Putamen (tissue), 1 donor: Measurements from ENCODE around the gene TMCO2.
A peak's percentile ranks its signal among the peaks of the same experiment; 100 is the strongest.

ENCODE experiments used
- DNase-seq: peaks from one replicate; pipeline ENCODE4 v3.0.0-alpha.2; 2016; ENCODE audit warnings: low spot score

The TMCO2 gene

DNA sequence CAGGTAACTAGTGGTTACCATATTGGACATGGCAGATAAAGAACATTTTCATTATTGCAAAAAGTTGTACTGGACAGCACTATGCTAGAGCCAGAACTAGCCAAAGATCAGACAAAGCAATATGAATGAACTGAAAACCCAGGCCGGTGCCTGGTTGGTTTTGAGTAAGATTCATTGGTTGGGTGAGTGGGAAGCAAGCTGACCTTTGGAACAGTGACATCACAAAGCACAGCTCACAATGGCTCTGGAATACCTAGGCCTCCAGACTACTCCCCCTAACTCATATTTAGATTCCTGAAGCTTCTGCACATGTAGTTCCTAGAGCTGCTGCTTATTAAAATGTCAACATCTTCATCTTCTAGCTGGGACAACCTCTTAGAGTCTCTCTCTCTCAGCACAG, at the start of gene TMCO2:
Gene TMCO2, plus strand, starts transcription at position 283 of the 400 bp plus-strand sequence. Its CDS starts 57 bp downstream, at position 340.
- no peak for DNase-seq

DNA sequence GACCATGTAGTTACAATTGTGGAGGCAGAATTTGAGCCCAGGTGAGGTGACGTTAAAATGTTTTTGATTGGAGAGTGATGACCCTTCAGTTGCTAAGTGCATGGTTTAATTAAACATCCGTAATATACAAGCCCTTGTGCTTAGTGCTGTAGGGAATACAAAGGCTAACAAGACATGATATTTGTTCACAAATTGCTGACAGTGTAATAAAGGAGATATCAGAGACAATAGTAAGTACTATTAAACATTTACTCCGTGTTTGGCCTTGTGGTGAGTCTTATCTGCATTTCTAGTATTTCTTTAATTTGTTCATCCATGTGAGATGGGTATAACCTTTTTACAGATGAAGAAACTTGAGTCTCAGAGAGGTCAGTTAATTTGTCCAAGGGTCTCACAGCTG, 48.6 kb upstream of the TMCO2 start:
- DNase-seq: no peak

DNA sequence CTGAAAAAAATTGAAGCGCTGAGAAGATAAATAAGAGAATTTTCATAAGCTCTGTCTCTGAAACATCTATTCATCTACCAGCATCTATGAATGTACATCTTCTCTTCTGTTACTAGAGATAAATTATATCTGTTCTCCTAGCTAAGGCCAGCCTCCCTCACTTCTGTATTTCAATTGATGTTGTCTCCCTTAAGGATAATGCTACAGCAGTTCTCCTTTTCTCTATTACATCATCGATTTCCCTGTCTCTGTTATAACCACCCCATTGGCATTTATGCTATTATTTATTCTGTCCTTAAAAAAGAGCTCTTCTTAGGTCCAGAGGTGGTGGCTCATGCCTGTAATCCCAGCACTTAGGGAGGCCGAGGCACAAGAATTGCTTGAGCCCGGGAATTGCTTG, 42.9 kb upstream of the TMCO2 start:
- DNase-seq: no peak

DNA sequence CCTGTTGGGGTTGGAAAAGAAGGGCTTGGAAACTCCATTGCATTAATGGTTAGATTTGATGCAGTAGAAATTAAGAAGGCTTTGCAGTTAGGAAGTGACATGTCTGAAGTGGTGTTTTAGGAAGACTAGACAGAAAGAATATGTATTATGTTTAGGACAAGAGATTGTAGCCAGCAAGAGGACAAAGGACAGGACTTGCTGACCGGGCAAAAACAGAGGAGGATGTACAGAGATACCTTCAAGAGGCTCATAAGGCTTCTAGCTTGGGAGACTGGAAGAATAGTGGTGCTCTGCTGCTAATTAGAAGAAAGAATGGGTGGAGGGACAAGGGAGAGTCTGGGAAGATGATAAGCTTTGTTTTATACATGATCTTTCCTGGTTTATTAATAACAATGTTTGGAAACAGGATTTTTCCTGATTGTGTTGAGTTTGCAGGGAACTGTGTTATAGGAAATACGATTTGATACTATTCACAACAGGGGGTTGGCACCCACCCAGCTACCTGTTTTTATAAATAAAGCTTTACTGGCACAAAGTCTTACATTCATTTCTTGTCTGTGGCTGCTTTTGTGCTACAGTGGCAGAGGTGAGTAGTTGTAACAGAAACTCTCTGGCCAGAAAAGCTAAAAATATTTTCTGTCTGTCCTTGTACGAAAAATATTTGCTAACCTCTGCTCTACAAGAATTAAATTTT, 37.1 kb upstream of the TMCO2 start:
- no peak for DNase-seq

DNA sequence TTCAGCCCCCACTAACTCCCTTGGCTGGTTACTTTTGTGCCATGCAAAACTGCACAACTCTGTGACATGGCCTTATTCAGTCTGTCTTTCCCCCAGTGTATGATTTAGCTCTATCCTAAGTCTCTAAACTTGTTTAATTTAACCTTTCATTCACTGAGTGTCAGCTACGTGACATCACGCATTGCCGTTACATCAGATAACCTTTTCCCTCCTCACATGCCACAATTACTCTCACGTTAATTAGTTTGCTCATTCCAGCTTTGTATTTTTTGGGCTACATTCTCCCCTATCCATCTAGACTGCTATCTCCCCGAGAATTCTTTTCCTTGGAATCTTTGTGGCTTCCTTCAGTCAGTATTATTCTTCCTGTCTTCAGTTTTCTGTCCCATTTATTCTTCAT, 29.4 kb upstream of the TMCO2 start:
- no peak for DNase-seq

DNA sequence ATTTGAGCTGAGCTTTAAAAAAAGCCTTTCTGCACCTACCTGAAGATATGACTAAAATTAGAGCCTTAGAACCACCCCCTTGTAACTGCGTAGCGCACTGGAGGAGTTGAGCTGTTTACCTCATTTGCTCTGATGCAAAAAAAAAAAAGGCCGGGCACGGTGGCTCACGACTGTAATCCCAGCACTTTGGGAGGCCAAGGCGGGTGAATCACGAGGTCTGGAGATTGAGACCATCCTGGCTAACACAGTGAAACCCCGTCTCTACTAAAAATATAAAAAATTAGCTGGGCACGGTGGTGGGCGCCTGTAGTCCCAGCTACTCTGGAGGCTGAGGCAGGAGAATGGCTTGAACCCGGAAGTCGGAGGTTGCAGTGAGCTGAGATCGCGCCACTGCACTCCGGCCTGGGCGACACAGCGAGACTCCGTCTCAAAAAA, 26.2 kb upstream of the TMCO2 start:
- peak; percentile 53 for DNase-seq

DNA sequence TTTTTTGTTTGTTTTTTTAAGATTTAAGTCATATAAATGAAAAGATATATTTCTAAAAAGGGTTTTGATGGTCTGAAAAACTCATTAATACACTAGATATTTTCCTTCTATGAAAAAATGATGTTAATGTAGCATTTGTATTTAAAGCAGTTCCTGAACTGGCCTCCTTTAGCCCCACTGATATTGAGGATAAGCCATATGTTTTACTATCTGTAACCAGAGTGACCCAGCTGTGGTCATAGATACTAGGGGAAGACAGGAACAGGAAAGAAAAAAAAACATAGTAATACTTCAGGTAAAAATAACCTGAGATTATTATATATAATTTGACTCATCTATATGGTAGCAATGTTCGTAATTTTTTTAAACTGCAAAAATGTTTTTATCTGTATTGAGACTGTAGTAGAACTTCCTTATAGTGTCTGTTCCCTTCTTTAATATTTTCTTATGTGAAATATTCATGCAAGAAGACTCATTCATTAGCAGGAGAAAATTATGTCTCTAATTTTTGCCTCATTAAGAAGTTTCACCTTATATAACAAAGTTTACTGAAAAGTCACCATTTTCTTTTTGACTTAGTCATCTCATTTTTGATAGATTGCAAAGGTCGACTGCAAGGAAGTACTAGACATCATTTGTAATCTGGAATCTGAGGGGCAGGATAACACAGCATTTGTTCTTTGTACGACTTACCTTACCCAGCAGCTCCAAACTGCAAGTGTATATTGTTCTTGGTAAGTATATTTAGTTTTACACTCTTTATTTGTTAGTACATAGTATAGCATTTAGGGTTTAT, 25.6 kb upstream of the TMCO2 start:
- no peak for DNase-seq

DNA sequence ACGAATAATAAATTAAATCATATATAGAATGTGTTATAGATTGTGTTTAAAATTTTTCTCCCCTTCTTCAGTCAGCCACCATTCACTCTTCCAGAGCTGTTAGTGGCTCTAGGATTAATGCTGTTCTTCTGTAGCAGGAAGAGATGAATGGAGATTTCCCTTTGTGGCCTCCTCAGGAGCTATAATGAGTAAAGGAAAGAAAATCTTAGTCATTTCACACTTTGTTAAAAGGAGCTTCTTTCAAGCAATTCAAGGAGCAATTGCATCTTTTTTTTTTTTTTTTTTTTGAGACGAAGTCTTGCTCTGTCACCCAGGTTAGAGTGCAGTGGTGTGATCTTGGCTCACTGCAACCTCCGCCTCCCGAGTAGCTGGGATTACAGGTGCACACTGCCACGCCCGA, 23.7 kb upstream of the TMCO2 start:
- no peak for DNase-seq

DNA sequence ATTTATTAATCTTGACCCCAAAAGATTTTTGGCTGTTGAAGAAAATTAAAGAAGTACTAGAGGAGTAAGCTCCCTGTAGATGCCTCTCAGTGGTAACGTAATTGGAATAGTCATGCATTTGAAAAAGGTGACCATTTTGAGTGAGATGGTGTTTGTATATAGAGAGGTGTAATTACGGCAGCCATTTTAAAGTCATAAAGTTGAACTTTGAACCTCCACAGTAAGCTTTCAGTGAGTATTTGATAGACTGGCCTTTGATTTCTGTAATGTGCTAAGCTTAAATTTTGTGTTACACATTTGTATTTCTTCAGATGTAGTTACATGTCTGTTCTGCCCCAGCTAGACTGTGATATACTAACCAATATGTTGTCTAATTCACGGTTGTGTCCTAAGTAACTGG, 21.5 kb upstream of the TMCO2 start:
- no peak for DNase-seq

DNA sequence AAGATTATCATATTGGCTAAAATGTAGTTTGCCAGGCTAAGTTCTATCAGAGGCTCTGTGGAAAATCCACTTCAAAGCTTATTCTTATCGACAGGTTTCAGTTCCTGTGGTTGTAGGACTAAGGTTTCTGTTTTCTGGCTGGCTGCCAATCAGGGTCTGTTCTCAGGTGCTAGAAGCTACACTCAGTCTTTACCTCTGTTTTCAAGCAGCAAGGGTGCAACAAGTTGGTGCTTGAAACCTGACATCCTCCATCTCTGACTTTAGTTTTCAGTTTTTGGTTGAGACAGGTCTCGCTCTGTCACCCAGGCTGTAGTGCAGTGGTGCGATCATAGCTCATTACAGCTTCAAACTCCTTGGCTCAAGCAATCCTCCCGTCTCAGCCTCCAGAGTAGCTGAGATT, 15.3 kb upstream of the TMCO2 start:
- DNase-seq: no peak

DNA sequence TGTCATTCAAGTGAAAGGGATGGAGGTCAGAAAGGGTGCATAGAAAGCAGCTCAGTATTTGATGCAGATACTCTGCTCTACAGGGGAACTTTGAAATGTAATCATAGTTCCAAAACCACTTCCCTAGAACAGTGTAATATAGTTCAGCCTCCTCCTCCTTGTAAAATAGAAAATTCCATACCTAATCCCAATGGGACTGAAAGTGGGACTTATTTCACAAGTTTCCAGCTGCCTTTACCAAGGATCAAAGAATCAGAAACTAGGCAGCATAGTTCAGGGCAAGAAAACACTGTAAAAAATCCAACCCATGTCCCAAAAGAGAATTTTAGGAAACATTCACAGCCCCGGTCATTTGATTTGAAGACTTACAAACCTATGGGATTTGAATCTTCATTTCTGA, 8.1 kb upstream of the TMCO2 start:
- no peak for DNase-seq

DNA sequence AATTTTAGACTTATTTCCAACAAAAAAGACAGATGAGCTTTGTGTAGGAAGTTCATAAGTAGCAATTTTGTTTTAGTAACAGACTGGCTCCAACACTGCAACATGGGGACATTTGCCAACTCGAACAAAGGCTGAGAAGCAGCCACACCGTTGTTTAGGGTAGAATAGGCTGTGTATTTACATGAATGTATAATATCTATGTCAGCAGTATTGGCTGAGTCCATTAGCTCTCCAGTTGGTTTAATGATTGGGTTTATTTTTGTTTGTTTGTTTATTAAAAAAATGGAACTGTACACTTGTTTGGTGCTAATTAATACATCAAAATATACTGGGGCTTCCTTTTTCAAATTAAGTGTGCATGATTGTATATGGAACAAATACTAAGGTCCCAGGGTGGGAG, 7.3 kb upstream of the TMCO2 start:
- no peak for DNase-seq

DNA sequence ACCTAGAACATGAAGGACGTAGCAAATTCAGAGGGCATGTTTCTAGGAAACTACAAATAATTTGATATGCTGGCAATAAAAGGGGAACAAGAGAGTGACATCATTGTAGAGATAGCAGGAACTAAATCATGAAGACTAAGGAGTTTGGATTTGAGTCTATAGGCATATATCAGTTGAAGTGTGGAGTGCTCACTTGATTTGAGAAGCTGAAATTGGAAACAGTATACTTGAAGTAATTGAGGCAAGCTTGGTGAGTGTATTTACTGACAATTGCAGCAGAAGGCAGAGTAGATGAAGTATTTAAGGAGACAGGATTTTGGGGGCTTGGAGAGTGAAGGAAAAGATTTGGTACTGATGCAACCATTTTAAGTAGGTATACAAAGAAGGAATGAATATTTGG, 6.4 kb upstream of the TMCO2 start:
- no peak for DNase-seq

DNA sequence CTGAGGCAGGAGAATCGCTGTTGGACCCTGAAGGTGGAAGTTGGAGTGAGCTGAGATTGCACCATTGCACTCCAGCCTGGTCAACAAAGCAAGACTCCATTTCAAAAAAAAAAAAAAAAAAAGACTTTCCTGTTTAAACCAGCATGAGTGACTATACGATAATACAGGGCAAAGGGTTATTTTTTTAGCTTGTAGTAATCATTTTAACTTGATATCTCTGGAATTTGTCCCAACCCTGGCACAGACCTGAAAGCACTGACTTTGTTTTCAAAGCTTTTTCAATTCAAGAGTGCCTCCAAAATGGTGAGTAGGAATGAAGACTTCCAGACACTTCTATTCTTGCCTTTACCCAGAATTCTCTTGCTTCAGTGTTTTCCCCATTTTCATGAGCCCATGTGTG, 4.4 kb upstream of the TMCO2 start:
- DNase-seq: no peak

DNA sequence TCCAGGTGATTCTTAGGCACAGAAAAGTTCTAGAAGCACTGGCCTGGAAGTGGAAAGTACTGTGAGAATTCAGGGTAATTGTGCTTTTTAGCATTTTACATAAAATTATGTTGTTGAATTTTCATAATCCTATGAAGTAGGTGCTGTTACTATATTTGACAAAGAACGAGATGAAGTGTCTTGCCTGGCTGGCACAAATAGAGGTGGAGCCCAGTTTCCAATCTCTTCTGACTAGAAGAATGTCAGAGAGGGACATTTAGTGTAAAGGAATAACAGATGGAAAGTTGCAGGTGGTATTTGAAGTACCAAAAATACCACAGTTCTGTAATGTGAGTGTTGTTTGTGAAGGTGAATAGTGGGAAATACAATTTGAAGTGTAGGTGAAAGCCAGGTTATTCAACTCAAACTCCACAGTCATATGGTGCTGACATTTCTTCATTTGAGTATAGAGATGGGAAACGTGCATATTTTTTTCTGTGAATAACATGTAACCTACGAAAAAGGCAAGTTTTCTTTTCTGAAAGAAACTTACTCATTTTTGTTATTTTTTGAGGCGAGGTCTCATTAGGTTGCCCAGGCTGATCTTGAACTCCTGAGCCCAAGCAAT, 3.5 kb upstream of the TMCO2 start:
- DNase-seq: no peak

DNA sequence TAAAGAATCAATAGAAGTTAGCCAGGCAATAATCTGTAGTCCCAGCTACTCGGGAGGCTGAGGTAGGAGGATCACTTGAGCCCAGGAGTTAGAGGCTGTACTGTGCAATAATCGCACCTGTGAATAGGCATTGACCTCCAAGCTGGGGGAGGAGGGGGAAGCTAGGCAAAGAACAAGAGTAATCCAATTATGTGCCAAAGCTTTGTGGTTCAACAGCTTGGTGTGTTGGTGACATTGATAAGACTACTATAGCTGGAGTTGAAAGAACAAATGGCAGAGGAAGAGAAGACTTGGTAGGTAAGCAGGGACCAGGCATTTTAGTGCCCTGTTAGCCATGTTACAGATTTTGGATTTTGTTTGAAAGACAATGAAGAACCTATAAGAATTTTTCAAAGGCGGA, 2.1 kb upstream of the TMCO2 start:
- no peak for DNase-seq

DNA sequence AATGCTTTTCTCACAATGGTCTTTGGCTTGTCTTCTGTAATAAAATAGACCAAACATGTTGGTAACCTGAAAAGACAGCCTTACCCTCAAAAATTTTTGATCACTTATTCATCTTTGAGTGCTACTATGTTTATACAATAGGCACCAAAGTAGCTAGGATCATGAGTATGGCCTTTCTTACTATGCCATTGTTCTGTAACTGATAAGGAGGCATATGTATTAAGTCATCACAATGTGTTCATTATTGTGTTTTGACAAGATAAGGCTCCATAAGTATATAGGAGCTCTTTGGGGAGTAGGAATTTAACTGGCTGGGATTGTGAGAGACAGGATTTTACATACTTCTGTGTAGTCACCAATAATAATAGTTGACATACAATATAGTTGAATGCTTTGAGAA, 675 bp downstream of the TMCO2 start:
- DNase-seq: no peak

DNA sequence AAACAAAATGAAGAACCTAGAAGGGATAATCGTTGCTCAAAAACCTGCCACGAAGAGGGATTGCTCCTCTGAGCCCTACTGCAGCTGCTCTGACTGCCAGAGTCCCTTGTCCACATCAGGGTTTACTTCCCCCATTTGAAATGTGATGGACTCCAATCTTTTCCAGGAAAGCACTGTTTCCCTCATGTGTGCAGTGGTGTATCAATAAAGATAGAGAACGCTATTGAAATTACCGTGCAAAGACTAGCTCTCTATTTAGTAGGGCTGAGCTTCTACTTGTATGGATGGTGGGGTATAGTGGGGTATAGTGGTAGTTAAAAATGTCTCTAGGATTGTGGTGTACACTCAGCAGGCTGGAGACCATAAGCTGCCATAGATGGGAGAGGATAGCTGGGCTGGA, 3.7 kb downstream of the TMCO2 start:
- DNase-seq: no peak

DNA sequence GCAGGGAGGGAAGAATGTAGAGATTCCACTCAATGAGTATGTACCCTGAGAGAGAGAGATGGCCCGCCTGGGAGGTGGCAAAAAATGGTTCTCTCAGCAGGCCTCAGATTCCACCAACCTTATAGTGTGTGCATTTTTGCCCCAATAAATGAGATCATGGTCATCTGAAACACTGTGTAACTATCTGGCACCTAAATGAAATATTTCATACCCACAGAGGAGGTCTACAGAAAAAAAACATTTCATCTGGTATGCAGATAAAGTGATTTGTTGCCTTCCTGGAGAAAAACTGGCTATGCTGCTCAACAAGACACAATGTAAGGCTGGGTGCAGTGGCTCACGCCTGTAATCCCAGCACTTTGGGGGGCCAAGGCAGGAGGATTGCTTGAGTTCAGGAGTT, 4.9 kb downstream of the TMCO2 start:
- DNase-seq: no peak

DNA sequence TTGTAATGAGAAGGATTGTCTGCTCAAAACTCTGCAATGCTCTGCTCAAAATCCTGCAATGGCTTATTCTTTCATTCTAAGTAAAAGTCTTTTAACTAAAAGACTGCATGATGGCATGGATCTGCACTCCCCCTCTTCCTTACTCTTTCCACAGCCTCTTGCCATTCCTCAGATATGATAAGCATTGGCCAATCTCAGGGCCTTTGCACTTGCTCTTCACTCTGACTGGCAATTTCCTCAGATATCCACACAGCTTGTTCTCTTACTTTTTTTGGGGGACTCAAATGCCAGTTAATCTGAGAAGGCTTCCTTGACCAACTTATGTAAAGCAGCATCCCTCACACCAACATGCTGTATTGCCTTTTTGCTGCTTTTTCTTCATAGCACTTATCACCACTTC, 7.5 kb downstream of the TMCO2 start:
- DNase-seq: no peak

DNA sequence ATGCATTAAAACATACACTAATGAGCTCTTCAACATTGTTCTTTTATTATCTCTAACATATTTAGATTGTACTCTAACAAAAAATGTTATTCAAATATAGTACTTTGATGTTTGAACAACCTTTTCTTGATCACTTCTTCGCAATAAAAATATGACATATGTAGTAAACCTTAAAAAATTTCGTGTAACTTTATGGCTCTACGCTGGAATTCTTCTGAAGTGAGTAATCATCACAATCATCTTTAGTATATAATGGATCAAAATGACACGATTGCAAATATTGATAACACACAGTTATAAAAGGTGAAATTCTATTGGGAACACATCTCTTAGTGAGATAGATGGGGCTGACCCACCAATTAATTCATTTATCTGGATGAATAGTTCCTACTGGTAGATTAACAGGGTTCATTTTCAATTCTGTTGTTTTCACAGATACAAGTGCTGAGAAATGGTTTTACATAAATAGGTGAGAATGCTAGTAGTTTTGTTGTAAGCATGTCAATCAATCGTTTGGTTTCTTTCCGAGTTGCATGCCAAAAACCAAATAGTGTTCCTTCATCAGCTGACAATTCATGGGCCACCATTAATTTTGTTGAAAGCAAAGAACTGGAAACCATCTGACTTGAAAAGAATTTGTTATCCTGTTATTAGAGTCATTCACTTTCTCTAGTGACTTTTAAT, 8.8 kb downstream of the TMCO2 start:
- no peak for DNase-seq

DNA sequence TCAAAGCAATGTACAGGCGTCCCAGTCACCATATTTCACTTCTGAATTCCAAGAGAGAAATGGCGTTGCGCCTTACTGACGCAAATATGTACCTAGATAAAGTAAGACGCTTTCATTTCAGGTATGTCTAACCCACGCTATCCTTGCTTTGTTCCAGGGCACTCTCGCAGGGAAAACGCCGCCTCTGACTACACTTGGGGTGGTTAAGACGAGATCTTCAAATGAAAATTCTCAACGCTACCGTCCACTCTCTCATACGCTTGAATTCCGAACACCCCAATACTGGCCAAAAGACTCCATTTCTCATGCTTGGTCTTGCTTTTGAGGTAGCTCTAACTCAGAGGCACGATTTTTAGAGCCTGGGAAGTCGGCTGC, 9.6 kb downstream of the TMCO2 start:
- no peak for DNase-seq
